ENCODE data around the gene TRABD2B.

Gene TRABD2B

DNA sequence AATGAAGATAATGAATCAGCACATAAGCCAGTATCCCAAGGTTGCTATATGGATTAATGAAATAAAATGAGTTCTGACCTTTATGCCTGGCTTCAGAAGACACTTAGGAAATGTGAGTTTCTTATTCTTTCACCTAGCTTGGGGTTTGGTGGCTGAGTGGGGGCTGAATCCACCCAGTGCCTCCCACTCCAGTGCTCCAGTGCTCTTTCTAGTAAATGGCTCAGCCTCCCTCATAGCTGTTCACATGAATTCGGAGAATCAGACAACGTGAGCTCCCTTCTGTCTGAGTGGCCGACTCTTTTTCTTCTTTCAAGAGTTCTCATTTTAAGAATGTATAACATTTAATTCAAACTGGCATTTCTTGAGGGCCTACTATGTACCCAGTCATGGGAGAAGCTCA is 43.5 kb downstream of the TRABD2B start:
- Histone ChIP-seq H2AK5ac (ENCODE audit: low read length, severe bottlenecking) (no peak overlapping the region), H3K4me1 (ENCODE audit: control insufficient read depth, insufficient read depth, low read depth, low read length) (no peaks in the 10 kb centered on the region), H4K91ac (ENCODE audit: low read length) (no peak overlapping the region), H3K36me3 (ENCODE audit: control insufficient read depth in 1 of 2, insufficient read depth in 2 of 2, low read depth in 1 of 2, low read length in 2 of 2) (no peaks in the 10 kb centered on the region), H3K18ac (ENCODE audit: low read depth in 1 of 2, low read length in 2 of 2) (no peak overlapping the region), H3K27me3 (ENCODE audit: control insufficient read depth in 1 of 2, insufficient read depth in 1 of 2, low read length in 2 of 2) (no peaks in the 10 kb centered on the region), H2BK5ac (ENCODE audit: low read depth, low read length, poor library complexity, severe bottlenecking) (no peak overlapping the region), H2BK12ac (ENCODE audit: low read length in 2 of 2) (no peak overlapping the region), H3K23ac (ENCODE audit: low read length in 2 of 2) (no peak overlapping the region), H3K4me3 (ENCODE audit: insufficient read depth in 1 of 2, low read depth in 1 of 2, low read length in 2 of 2) (no peak overlapping the region), H3K14ac (ENCODE audit: low read length in 2 of 2) (no peak overlapping the region), H3K9ac (ENCODE audit: low read length) (no peak overlapping the region), H3K79me1 (replicated peaks; ENCODE audit: low read length, poor library complexity, severe bottlenecking) (no peaks in the 10 kb centered on the region), H2BK15ac (ENCODE audit: low read depth, poor library complexity, severe bottlenecking) (no peak overlapping the region), H3K4me2 (ENCODE audit: low read length, poor library complexity, severe bottlenecking) (no peak overlapping the region), H3K27ac (ENCODE audit: low read length, poor library complexity, severe bottlenecking) (no peak overlapping the region), H2BK120ac (ENCODE audit: low read depth, low read length) (no peak overlapping the region), H3K4ac (ENCODE audit: low read depth in 1 of 2, low read length in 2 of 2) (no peak overlapping the region), H3K9me3 (ENCODE audit: control insufficient read depth, low read length) (no peaks in the 10 kb centered on the region), H2AFZ (ENCODE audit: low read depth, low read length) (no peak overlapping the region), H4K8ac (ENCODE audit: low read length) (no peak overlapping the region)
- WGBS: 100% methylated on average over 3 of the region's 3 CpGs
- no peak for DNase-seq

DNA sequence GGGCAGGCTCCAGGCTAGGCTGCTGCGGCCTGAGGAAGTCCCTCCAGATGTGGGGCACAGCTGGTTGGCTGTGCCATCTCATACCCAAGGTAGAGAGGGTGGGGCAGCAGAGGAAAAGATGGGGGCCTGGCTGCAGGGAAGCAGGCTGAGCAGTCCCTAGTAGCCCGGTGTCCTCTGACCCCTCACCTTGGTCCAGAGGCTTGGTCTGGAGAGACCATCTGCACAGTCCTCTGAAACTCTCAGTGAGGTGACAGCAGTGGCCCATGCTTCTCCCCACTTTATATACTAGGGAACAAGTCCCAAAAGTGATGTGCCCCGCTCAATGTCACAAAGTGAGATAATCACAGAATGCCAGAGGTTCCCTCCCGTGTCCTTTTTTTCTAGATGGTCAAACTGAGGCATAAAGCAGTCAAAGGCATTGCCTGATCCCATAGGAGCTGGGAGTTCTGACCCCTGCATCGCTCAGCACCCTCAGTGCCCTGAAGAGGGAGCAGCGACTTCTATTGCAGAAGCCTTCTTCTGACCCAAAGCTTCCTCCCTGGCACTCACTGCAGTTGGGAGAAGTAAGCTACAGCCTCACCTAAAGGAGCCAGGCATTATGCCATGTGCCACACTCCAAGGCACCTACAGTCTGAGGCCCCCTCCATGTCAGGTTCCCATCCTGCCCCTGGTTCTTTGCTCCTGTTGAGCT is 45.5 kb downstream of the TRABD2B start:
- H3K4me1 ChIP-seq (ENCODE audit: control insufficient read depth, insufficient read depth, low read depth, low read length): no peaks in the 10 kb centered on the region
- no peak overlapping the region for H4K8ac ChIP-seq (ENCODE audit: low read length)

DNA sequence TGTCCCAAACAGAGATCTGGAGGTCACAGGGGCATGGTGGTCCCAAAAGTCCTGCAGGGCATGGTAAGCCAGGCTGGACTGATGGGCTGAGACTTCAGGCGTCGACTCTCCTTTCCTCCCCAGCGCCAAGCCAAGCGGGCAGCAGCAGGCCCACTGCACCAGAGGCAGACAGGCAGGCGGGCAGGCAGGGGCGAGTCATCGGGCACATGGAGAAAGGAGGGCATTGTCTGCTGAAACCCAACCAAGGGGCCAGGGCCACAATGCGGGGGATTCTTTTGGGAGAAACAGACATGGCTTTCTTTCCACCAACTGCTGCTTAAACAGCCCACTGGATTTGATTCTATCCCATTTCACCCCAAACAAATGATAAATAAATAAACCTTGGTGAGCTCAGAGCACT is 46.2 kb downstream of the TRABD2B start:
- no peak overlapping the region for H3K27ac ChIP-seq (ENCODE audit: low read length, poor library complexity, severe bottlenecking)
- no peak overlapping the region for H2BK120ac ChIP-seq (ENCODE audit: low read depth, low read length)
- no peaks in the 10 kb centered on the region for H3K4me1 ChIP-seq (ENCODE audit: control insufficient read depth, insufficient read depth, low read depth, low read length)
- no peak overlapping the region for H2AFZ ChIP-seq (ENCODE audit: low read depth, low read length)
- H2BK12ac ChIP-seq (ENCODE audit: low read length in 2 of 2): no peak overlapping the region
- DNase-seq: no peak
- H3K4ac ChIP-seq (ENCODE audit: low read depth in 1 of 2, low read length in 2 of 2): no peak overlapping the region
- H3K18ac ChIP-seq (ENCODE audit: low read depth in 1 of 2, low read length in 2 of 2): no peak overlapping the region
- WGBS: 90% methylated on average over 8 of the region's 8 CpGs
- no peak overlapping the region for H2AK5ac ChIP-seq (ENCODE audit: low read length, severe bottlenecking)
- H3K9me3 ChIP-seq (ENCODE audit: control insufficient read depth, low read length): no peaks in the 10 kb centered on the region
- H2BK15ac ChIP-seq (ENCODE audit: low read depth, poor library complexity, severe bottlenecking): no peak overlapping the region
- no peaks in the 10 kb centered on the region for H3K27me3 ChIP-seq (ENCODE audit: control insufficient read depth in 1 of 2, insufficient read depth in 1 of 2, low read length in 2 of 2)
- no peak overlapping the region for H3K9ac ChIP-seq (ENCODE audit: low read length)
- no peak overlapping the region for H3K4me3 ChIP-seq (ENCODE audit: insufficient read depth in 1 of 2, low read depth in 1 of 2, low read length in 2 of 2)
- H3K14ac ChIP-seq (ENCODE audit: low read length in 2 of 2): no peak overlapping the region
- H4K8ac ChIP-seq (ENCODE audit: low read length): no peak overlapping the region
- H3K4me2 ChIP-seq (ENCODE audit: low read length, poor library complexity, severe bottlenecking): no peak overlapping the region
- no peaks in the 10 kb centered on the region for H3K36me3 ChIP-seq (ENCODE audit: control insufficient read depth in 1 of 2, insufficient read depth in 2 of 2, low read depth in 1 of 2, low read length in 2 of 2)
- H2BK5ac ChIP-seq (ENCODE audit: low read depth, low read length, poor library complexity, severe bottlenecking): no peak overlapping the region
- H3K23ac ChIP-seq (ENCODE audit: low read length in 2 of 2): no peak overlapping the region
- no peak overlapping the region for H4K91ac ChIP-seq (ENCODE audit: low read length)
- no peaks in the 10 kb centered on the region for H3K79me1 ChIP-seq (replicated peaks; ENCODE audit: low read length, poor library complexity, severe bottlenecking)

More for the DNA sequence above, 45.5 kb downstream of the TRABD2B start:
- Histone ChIP-seq H3K4me3 (ENCODE audit: insufficient read depth in 1 of 2, low read depth in 1 of 2, low read length in 2 of 2) (no peak overlapping the region), H3K36me3 (ENCODE audit: control insufficient read depth in 1 of 2, insufficient read depth in 2 of 2, low read depth in 1 of 2, low read length in 2 of 2) (no peaks in the 10 kb centered on the region), H2BK120ac (ENCODE audit: low read depth, low read length) (no peak overlapping the region), H3K9ac (ENCODE audit: low read length) (no peak overlapping the region), H3K23ac (ENCODE audit: low read length in 2 of 2) (no peak overlapping the region), H3K27me3 (ENCODE audit: control insufficient read depth in 1 of 2, insufficient read depth in 1 of 2, low read length in 2 of 2) (no peaks in the 10 kb centered on the region), H3K14ac (ENCODE audit: low read length in 2 of 2) (no peak overlapping the region), H3K27ac (ENCODE audit: low read length, poor library complexity, severe bottlenecking) (no peak overlapping the region), H2BK12ac (ENCODE audit: low read length in 2 of 2) (no peak overlapping the region), H3K79me1 (replicated peaks; ENCODE audit: low read length, poor library complexity, severe bottlenecking) (no peaks in the 10 kb centered on the region), H2AFZ (ENCODE audit: low read depth, low read length) (no peak overlapping the region), H3K9me3 (ENCODE audit: control insufficient read depth, low read length) (no peaks in the 10 kb centered on the region), H3K18ac (ENCODE audit: low read depth in 1 of 2, low read length in 2 of 2) (no peak overlapping the region), H2BK15ac (ENCODE audit: low read depth, poor library complexity, severe bottlenecking) (no peak overlapping the region), H3K4ac (ENCODE audit: low read depth in 1 of 2, low read length in 2 of 2) (no peak overlapping the region), H4K91ac (ENCODE audit: low read length) (no peak overlapping the region), H2BK5ac (ENCODE audit: low read depth, low read length, poor library complexity, severe bottlenecking) (no peak overlapping the region), H2AK5ac (ENCODE audit: low read length, severe bottlenecking) (no peak overlapping the region), H3K4me2 (ENCODE audit: low read length, poor library complexity, severe bottlenecking) (no peak overlapping the region)
- DNase-seq: no peak
- WGBS: 63% methylated on average over 6 of the region's 6 CpGs

DNA sequence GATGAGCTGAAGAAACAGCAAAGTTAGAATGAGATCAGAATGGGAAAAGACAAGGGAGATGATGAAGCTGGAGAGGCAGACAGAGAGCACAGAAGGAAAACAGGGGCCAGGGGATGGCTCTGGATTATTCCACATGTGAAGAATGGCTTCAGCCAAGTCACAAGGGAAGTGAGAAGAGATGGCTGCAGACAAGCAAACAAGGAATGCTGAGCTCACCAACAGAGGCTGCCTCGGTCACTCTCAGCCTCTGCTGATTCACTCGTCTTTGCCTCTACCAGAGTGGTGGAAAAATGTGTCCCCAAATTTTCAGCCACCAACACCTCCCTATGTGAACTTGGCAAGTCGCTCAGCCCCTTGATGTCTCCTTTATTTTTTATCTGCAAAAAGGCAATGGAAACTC is 46.7 kb downstream of the TRABD2B start:
- Histone ChIP-seq H2BK12ac (ENCODE audit: low read length in 2 of 2) (no peak overlapping the region), H3K27ac (ENCODE audit: low read length, poor library complexity, severe bottlenecking) (no peak overlapping the region), H3K4me1 (ENCODE audit: control insufficient read depth, insufficient read depth, low read depth, low read length) (no peaks in the 10 kb centered on the region), H3K27me3 (ENCODE audit: control insufficient read depth in 1 of 2, insufficient read depth in 1 of 2, low read length in 2 of 2) (no peaks in the 10 kb centered on the region), H2AK5ac (ENCODE audit: low read length, severe bottlenecking) (no peak overlapping the region), H3K18ac (ENCODE audit: low read depth in 1 of 2, low read length in 2 of 2) (no peak overlapping the region), H2BK15ac (ENCODE audit: low read depth, poor library complexity, severe bottlenecking) (no peak overlapping the region), H3K4me2 (ENCODE audit: low read length, poor library complexity, severe bottlenecking) (no peak overlapping the region), H3K9me3 (ENCODE audit: control insufficient read depth, low read length) (no peaks in the 10 kb centered on the region), H2AFZ (ENCODE audit: low read depth, low read length) (no peak overlapping the region), H3K4me3 (ENCODE audit: insufficient read depth in 1 of 2, low read depth in 1 of 2, low read length in 2 of 2) (no peak overlapping the region), H3K14ac (ENCODE audit: low read length in 2 of 2) (no peak overlapping the region), H3K36me3 (ENCODE audit: control insufficient read depth in 1 of 2, insufficient read depth in 2 of 2, low read depth in 1 of 2, low read length in 2 of 2) (no peaks in the 10 kb centered on the region), H3K23ac (ENCODE audit: low read length in 2 of 2) (no peak overlapping the region), H3K9ac (ENCODE audit: low read length) (no peak overlapping the region), H2BK5ac (ENCODE audit: low read depth, low read length, poor library complexity, severe bottlenecking) (no peak overlapping the region), H4K91ac (ENCODE audit: low read length) (no peak overlapping the region), H3K79me1 (replicated peaks; ENCODE audit: low read length, poor library complexity, severe bottlenecking) (no peaks in the 10 kb centered on the region), H4K8ac (ENCODE audit: low read length) (no peak overlapping the region), H3K4ac (ENCODE audit: low read depth in 1 of 2, low read length in 2 of 2) (no peak overlapping the region), H2BK120ac (ENCODE audit: low read depth, low read length) (no peak overlapping the region)
- WGBS: 64% methylated on average over 2 of the region's 3 CpGs
- no peak for DNase-seq
